Prostate gland (tissue), 2 donors: ENCODE data around the gene HTR1D. TPM values are rescaled to one million over a fixed set of nuclear protein-coding genes. Genes with fewer than 3 reads are reported as not detected.
"Not testable (repeated sequence)": the region's sequence is repeated elsewhere in the genome, so short reads cannot be mapped to it uniquely, and the experiment has no call there.

Experiments used
- DNase-seq: peaks from one replicate; pipeline ENCODE4 v3.0.0-alpha.2; 2019; ENCODE audit warnings: low spot score
- H3K27ac ChIP-seq, 2 donors: fragments of 200-600 bp; sonication (generic); 2 replicates each; pipeline ENCODE4 v1.5.1; 2017 to 2019
- H3K27me3 ChIP-seq: fragments of 200-600 bp; sonication (generic); replicated peaks from 2 replicates; pipeline ENCODE4 v1.5.1; 2019; ENCODE audit not compliant: insufficient read depth
- H3K36me3 ChIP-seq, 2 donors: fragments of 200-600 bp; sonication (generic); 1 replicate in 1 of 2; 2 replicates in 1 of 2; pipeline versions ENCODE4 v1.5.1 to v1.8.1; 2017 to 2019
- H3K4me1 ChIP-seq: fragments of 200-600 bp; sonication (generic); replicated peaks from 2 replicates; pipeline ENCODE4 v1.5.1; 2019
- H3K4me3 ChIP-seq, 2 donors: fragments of 200-600 bp; sonication (generic); 2 replicates each; pipeline ENCODE4 v1.5.1; 2017 to 2019
- H3K9me3 ChIP-seq: fragments of 200-600 bp; sonication (generic); 2 replicates; pipeline ENCODE4 v1.5.1; 2017
- POLR2A ChIP-seq: fragments of 450-650 bp; IDR thresholded peaks from one replicate; pipeline ENCODE4 v1.6.1; 2016; ENCODE audit warnings: antibody characterized with exemption, mild to moderate bottlenecking
- POLR2AphosphoS5 ChIP-seq: sonication (generic); formaldehyde crosslinking; IDR thresholded peaks from one replicate; pipeline ENCODE4 v1.6.1; 2017; ENCODE audit warnings: antibody characterized with exemption
- WGBS: methylation state at CpG from one replicate; pipeline ENCODE4 v1.1.5; 2018; 5-methylcytosine and 5-hydroxymethylcytosine counted together
- intact Hi-C: fragments of 100-400 bp; cut with DNase I; formaldehyde crosslinking; loops from one replicate; pipeline ENCODE4 v1.14.2; 2022
- total RNA-seq, 2 donors: library from RNA; depleted of rRNA; stranded (reverse); fragments of >200 nt; gene quantifications; one replicate each; pipeline ENCODE4 v1.1.0, GENCODE V29; 2016
- TF ChIP-seq, protein P1 (sequence below), 4 experiments: fragments of 200-600 bp in 2 of 4; fragments of 450-650 bp in 2 of 4; sonication (generic) in 2 of 4; IDR thresholded peaks; 1 replicate in 3 of 4; 2 replicates in 1 of 4; pipeline ENCODE4 v1.5.1; 2016 to 2019; ENCODE audit warnings: antibody characterized with exemption in 4 of 4, mild to moderate bottlenecking in 2 of 4, moderate library complexity in 2 of 4

The HTR1D gene
- total RNA-seq, result under 1 TPM; 0.09 to 0.28 TPM

DNA sequence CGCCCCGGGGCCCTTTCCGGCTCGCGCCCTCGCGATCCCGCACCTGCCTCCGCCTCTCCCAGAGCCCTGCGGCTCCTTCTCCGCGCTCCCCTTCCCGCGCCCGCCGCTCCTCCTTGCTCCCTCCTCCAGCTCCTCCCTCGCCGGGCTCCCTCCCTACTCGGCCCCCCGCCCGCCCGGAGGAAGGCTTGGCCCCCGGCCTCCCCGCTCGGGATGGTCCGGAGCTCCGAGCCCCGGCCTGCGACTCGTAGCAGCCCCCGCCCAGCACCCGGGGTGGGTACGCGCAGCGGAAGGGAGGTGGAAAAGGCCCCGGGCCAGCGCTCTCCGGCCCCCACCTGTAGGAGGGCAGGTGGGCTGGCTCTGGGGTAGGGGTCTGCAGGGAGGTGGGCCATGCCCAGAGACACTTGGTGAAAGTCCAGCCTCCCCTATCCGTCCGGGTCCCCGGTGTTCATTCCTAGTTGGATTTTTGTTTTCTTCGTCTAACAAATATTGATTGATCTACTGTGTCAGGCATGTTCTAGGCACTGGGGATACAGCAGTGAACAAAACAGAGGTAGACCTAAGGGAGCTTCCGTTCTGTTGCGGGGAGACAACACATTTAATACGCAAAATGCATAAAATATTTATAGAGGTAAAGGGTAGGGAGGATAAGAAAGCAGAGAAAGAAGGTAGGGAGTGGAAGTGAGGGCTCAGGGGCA, at the start of gene HTR1D:
HTR1D (minus strand) TSS at position 82 of the 695 bp plus-strand sequence. CDS start 23,283 bp downstream, outside the sequence.
- H3K27me3 ChIP-seq, result peaks cover 6% of the 10 kb centered on the region
- TF ChIP-seq, protein P1, sequence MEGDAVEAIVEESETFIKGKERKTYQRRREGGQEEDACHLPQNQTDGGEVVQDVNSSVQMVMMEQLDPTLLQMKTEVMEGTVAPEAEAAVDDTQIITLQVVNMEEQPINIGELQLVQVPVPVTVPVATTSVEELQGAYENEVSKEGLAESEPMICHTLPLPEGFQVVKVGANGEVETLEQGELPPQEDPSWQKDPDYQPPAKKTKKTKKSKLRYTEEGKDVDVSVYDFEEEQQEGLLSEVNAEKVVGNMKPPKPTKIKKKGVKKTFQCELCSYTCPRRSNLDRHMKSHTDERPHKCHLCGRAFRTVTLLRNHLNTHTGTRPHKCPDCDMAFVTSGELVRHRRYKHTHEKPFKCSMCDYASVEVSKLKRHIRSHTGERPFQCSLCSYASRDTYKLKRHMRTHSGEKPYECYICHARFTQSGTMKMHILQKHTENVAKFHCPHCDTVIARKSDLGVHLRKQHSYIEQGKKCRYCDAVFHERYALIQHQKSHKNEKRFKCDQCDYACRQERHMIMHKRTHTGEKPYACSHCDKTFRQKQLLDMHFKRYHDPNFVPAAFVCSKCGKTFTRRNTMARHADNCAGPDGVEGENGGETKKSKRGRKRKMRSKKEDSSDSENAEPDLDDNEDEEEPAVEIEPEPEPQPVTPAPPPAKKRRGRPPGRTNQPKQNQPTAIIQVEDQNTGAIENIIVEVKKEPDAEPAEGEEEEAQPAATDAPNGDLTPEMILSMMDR (IDR thresholded peaks at IDR 0.05), result no peak
- TF ChIP-seq POLR2A (no peak), POLR2AphosphoS5 (no peak)
- WGBS, result 4% methylated on average over 36 of the region's 45 CpGs
- no peaks in the 10 kb centered on the region for H3K4me1 ChIP-seq
- H3K27ac ChIP-seq, result no peak within 1 kb of the TSS
- intact Hi-C loops, result no loop called here
- no peaks in the 10 kb centered on the region for H3K36me3 ChIP-seq
- H3K9me3 ChIP-seq, result no peaks in the 10 kb centered on the region
- no peak for DNase-seq
- H3K4me3 ChIP-seq, result peak within 1 kb of the TSS; percentile 27 to 43

DNA sequence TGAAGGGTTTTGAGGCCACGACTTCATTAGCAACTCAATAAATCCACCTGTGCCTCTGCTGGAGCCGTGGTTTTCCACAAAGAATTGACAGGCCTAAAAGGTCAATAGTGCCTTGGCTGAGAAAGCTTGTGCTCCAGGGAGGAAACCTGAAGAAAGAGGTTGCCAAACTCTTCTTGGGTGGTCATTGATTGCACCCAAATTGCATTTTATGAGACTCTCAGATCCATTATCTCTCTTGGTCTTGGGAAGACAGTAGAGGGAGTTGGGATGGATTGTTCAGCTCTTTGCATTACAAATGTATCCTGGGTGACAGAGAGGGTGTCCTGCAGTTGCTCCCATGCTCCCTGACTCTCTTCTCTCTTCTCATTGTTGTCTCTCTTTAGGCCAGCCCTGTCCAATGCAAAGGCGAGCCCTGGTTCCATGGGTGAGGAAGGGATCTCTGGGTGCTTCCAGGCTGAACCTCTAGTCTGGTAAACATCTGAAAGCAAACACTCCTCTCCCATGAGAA, 46.1 kb upstream of the HTR1D start:
- Histone ChIP-seq H3K36me3 (no peaks in the 10 kb centered on the region), H3K9me3 (no peaks in the 10 kb centered on the region), H3K27me3 (no peaks in the 10 kb centered on the region), H3K4me1 (no peaks in the 10 kb centered on the region), H3K27ac (no peak overlapping the region), H3K4me3 (no peak overlapping the region)
- 64% methylated on average over 3 of the region's 3 CpGs for WGBS
- no peak for DNase-seq
- intact Hi-C loops, result no loop called here
- no peak for TF ChIP-seq POLR2AphosphoS5

DNA sequence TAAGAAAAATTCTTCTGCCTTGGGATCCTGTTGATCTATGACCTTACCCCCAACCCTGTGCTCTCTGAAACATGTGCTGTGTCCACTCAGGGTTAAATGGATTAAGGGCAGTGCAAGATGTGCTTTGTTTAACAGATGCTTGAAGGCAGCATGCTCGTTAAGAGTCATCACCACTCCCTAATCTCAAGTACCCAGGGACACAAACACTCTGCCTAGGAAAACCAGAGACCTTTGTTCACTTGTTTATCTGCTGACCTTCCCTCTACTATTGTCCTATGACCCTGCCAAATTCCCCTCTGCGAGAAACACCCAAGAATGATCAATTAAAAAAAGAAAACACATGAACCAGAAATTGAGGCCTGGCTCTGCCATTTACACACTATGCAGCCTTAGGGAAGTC, 40.8 kb upstream of the HTR1D start:
- H3K27ac ChIP-seq, H3K36me3 ChIP-seq, H3K4me3 ChIP-seq, H3K27me3 ChIP-seq, intact Hi-C loops, H3K9me3 ChIP-seq, H3K4me1 ChIP-seq, DNase-seq: not testable (repeated sequence)
- 77% methylated on average over 1 of the region's 2 CpGs for WGBS

DNA sequence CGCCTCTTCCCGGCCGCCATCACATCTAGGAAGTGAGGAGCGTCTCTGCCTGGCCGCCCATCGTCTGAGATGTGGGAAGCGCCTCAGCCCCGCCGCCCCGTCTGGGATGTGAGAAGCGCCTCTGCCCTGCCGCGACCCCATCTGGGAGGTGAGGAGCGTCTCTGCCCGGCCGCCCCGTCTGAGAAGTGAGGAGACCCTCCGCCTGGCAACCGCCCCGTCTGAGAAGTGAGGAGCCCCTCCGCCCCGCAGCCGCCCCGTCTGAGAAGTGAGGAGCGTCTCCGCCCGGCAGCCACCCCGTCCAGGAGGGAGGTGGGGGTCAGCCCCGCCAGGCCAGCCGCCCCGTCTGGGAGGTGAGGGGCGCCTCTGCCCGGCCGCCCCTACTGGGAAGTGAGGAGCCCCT, 40.1 kb upstream of the HTR1D start:
- DNase-seq, intact Hi-C loops, H3K36me3 ChIP-seq, H3K4me1 ChIP-seq, H3K27me3 ChIP-seq, H3K4me3 ChIP-seq, H3K9me3 ChIP-seq, H3K27ac ChIP-seq: not testable (repeated sequence)
- WGBS, result 94% methylated on average over 16 of the region's 34 CpGs

DNA sequence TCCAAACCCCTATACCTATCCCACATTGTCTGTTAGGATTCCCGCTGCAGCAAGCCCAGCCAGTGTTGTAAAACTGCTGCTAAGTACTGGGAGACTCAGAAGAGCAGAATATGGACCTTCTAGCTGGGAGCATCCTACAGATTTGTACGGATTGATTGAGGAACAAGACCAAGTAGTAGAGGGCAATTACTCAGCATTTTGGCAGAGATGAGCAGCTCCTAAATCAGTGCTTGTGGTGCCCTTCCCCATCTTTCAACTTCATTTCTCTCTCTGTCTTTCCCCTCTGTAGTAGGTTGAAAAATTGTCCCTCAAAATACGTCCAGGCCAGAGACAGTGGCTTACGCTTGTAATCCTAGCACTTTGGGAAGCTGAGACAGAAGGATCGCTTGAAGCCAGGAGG, 37.3 kb upstream of the HTR1D start:
- DNase-seq, result no peak
- H3K27ac ChIP-seq, result no peak overlapping the region
- 87% methylated on average over 5 of the region's 5 CpGs for WGBS
- no peaks in the 10 kb centered on the region for H3K36me3 ChIP-seq
- TF ChIP-seq POLR2A (no peak), POLR2AphosphoS5 (no peak)
- TF ChIP-seq, protein P1 (IDR thresholded peaks at IDR 0.05), result no peak
- no peaks in the 10 kb centered on the region for H3K4me1 ChIP-seq
- H3K9me3 ChIP-seq, result no peaks in the 10 kb centered on the region
- no peaks in the 10 kb centered on the region for H3K27me3 ChIP-seq
- intact Hi-C loops, result no loop called here
- no peak overlapping the region for H3K4me3 ChIP-seq

DNA sequence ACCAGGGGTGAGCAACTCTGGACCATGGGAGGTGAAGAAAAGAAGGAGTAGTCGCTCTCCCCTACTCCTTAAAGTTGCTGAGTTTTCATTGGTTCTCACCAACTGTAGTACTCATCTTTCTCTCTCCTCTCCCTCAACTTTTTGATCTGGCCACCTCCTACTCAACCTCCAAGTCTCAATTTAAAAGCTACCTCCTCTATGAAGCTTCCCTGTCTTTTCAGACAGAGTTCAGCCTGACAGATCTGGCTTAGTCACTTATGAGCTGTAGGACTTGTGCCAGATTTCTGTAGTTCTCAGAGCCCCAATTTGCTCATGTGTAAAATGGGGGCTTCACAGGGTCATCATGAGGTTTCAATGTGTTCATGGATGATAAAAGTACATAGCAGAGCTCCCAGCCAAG, 34.5 kb upstream of the HTR1D start:
- intact Hi-C loops, result no loop called here

More for the DNA sequence above, 34.5 kb upstream of the HTR1D start:
- Histone ChIP-seq H3K36me3 (no peaks in the 10 kb centered on the region), H3K27ac (no peak overlapping the region), H3K4me3 (no peak overlapping the region), H3K4me1 (no peaks in the 10 kb centered on the region), H3K27me3 (no peaks in the 10 kb centered on the region), H3K9me3 (no peaks in the 10 kb centered on the region)
- DNase-seq, result no peak
- 100% methylated on average over 1 of the region's 1 CpG for WGBS
- TF ChIP-seq POLR2AphosphoS5 (no peak), POLR2A (no peak)
- TF ChIP-seq, protein P1 (IDR thresholded peaks at IDR 0.05), result no peak
